ENCODE results near the gene CFAP54.
"Not testable (repeated sequence)": the region's sequence is repeated elsewhere in the genome, so short reads cannot be mapped to it uniquely, and the experiment has no call there.

The CFAP54 gene

DNA sequence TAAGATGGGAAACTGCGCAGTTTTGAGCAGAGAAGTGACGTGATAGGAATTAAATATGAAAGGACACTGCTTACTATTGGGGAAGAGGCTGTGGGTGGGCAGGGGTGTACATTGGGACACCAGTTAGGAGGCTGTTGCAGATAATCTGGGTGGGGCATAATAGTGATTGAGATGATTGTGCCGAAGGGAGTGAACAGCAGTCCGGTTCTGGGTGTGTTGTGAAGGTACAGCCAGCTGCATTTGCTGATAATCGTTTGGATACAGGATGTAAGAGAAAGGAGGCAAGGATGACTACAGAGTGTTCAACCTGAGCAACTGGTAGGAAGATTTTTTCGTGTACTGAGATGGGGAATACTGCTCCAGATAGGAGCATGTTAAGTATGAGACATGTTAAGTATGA lies 212.5 kb downstream of the CFAP54 start:
- no peak overlapping the region for H3K4me3 ChIP-seq (ENCODE audit: low read length)

DNA sequence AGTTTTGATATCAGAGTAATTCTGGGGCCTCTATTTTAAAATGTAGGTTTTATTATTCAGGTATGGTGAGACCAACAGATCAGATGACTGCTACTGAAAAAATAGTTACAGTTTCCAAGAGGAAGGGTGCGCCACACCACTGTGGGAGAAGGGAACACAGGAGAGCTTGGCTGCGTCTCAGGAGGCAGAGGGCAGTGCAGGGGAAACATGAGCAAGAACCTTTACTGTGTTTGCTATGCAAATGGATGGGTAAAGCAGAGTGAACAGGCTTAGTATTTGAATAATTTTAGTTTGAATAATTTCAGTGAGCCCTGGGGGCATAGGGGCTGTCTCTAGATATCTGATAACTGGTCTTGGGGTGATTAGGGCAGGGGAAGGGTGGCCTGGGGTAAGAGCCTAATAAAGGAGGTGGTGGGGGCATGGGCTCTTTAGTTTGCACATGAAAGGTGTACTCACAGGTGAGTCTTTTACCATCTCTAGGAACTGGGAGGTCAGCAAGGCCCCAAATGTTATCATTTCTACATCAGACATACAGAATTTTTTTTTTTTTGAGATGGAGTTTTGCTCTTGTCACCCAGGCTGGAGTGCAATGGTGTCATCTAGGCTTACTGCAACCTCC lies 220.9 kb downstream of the CFAP54 start:
- no peak overlapping the region for H3K4me3 ChIP-seq (ENCODE audit: low read length)
- no peak for DNase-seq (ENCODE audit: low read depth, low spot score)

More for the DNA sequence above, 212.5 kb downstream of the CFAP54 start:
- no peak for DNase-seq (ENCODE audit: low read depth, low spot score)

DNA sequence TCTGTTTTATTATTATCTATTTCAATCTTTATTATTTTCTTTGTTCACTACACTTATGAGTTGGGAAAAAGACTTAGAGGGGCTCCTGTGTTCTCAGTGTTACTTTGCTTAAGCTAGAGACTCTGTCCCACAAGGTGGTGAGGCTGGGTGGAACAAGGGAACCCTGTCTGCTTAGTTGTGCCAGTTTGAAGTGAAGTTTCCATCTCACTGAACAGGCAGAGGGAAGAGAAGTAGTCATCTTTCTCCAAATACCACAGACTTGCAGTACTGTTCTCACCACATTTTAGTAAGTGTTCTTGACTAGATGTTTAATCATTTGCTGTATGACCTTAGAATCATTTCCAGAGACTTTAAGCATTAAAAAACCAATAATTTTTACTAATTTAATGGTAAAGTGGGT lies 222.0 kb downstream of the CFAP54 start:
- no peak overlapping the region for H3K4me3 ChIP-seq (ENCODE audit: low read length)
- no peak for DNase-seq (ENCODE audit: low read depth, low spot score)

DNA sequence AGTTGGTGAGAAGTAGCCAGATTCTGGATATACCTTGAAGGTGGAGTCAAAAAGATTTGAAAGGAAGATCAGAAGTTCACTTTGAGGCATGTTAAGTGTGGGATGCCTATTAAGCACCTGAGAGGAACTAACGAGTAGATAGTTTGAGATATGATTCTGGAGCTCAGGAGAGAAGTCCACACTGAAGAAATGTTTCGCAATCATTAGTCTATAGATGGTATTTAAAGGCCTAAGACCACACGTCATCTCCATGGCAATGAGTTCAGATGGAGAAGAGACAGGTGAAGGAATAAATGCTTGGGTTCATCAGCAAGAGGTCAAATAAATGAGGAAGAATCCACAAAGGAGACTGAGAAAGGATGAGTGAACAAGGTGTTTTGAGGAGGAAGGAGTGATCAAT lies 224.8 kb downstream of the CFAP54 start:
- H3K4me3 ChIP-seq (ENCODE audit: low read length), result no peak overlapping the region
- no peak for DNase-seq (ENCODE audit: low read depth, low spot score)

DNA sequence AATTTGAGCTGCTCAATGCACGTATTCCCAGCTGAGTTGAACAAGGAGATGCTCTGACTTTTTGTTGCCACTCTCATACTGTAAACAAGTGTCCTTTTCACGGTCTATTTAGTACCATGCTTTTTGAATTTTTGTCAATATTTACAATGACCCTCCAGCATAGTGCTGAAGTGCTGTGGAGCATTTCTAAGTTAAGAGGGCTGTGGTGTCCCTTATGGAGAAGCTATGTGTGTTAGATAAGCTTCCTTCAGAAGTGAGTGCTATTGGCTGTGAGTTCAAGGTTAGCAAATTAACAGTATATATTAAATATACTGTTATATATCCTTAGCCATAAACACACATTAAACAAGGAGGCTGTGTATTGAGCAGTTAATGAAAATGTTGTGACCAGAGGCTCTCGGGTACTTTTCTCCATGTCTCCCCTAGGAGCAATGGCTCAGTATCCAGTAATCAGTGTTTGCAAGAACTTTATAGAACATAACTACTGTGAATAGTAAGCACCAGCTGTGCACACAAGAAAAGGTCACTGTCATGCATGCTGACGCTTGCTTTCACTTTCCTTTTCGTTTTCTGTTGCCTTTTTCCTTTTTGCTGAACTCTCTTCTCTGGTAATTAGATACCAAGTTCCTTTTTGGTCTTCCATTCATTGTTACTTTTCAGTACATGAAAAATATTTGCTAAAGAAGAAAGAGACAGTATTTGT lies 230.4 kb downstream of the CFAP54 start:
- peak; percentile 46 for DNase-seq (ENCODE audit: low read depth, low spot score)
- H3K4me3 ChIP-seq (ENCODE audit: low read length), result peak overlapping the region; percentile 29

DNA sequence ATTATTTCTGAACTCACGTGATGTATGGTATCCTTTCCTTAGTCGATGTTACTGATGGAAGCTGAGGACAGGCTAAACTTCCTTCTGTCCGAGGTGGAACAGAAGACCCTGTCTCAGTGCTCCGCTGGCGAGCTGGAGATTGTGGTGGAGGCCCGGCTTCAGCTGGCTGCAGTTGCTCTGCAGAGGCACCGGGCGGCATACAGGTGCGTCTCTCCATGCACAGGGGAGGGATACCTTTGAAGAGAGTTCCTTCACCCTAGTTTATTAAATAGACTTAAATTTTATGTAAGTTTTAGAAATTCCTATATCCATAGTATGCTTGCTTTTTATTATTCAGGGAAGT lies 231.0 kb downstream of the CFAP54 start:
- H3K4me3 ChIP-seq (ENCODE audit: low read length), result peak overlapping the region; percentile 29
- no peak for DNase-seq (ENCODE audit: low read depth, low spot score)

DNA sequence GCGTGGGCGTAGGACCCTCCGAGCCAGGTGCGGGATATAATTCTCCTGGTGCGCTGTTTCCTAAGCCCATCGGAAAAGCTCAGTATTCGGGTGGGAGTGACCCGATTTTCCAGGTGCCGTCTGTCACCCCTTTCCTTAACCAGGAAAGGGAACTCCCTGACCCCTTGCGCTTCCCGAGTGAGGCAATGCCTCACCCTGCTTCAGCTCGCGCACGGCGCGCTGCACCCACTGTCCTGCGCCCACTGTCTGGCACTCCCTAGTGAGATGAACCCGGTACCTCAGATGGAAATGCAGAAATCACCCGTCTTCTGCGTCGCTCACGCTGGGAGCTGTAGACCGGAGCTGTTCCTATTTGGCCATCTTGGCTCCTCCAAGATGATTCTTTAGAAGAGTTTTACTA lies 240.1 kb downstream of the CFAP54 start:
- DNase-seq (ENCODE audit: low read depth, low spot score); H3K4me3 ChIP-seq (ENCODE audit: low read length): not testable (repeated sequence)

DNA sequence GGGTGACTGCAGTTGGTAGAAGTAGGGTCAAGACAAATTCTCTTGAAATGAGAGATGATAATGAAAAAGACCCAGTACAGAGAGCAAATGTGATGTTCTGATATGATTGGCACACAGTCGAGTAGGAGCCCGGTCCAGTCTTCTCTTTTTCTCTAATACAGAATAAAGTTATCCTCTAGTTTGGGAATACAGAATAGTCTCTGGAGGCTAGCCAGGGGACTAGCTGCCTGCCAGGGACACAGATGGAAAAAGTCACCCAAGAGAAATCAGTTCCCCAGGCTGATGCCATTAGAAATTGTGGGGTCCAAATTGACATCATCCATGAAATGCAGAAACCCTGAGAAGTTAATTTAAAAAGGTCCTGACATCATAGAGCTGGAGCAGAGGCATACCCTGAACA lies 240.5 kb downstream of the CFAP54 start:
- H3K4me3 ChIP-seq (ENCODE audit: low read length), result no peak overlapping the region
- DNase-seq (ENCODE audit: low read depth, low spot score), result no peak

DNA sequence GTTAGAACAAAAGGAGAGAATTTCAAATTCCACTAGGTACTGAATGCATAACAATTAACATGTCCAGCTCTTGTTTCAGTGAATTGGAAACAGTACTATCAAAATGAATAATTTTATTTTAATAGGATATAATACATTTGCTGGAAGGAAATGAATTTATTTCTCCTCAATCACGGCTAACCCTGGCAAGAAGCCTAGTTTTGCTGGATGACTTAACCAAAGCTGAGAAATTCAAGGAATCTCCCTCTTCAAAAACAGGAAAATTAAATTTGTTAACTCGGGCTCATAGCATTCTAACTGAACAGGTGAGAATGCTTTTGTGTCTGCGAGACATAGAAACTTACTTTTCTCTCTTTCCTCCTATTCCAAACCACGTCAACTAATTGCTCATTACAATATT lies 254.2 kb downstream of the CFAP54 start:
- no peak for DNase-seq (ENCODE audit: low read depth, low spot score)
- no peak overlapping the region for H3K4me3 ChIP-seq (ENCODE audit: low read length)

DNA sequence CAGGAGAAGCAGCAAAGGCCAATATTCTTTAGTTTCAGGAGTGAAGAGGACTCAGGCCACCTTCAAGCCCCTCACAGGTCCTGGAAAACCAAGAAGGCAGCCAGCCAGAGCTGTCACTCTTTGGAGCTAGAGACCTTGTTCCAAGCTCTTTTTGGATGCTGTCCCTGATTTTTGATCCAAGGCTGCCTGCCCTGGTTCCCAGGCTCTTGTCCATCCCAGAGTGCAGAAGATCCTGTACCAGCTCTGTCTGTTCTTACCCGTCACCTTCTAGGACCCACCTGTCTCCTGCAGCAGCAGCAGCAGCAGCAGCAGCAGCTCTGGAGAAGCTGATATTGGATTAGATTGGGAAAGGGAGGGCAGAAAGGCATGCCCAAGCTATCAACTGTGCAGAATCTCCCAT lies 260.6 kb downstream of the CFAP54 start:
- no peak for DNase-seq (ENCODE audit: low read depth, low spot score)
- no peak overlapping the region for H3K4me3 ChIP-seq (ENCODE audit: low read length)

DNA sequence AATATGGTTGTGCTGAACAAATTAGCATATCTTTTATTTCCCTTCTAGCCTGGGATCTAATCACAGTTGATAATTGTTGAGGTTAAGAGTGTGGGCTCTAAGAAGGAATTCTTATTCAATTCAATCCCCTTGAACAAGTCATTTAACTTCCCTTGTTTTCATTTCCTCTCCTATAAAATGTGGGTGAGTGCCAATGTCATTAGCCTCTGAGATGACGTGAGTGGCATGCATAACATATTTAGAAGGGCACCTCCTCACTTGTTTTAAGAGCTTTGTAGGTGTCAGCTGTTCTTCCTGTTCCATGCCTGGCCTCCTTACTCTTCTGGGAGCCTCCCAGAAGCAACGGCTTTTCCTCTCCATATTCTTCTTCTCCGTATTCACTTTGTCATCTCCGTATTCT lies 262.2 kb downstream of the CFAP54 start:
- no peak for DNase-seq (ENCODE audit: low read depth, low spot score)
- H3K4me3 ChIP-seq (ENCODE audit: low read length), result no peak overlapping the region

DNA sequence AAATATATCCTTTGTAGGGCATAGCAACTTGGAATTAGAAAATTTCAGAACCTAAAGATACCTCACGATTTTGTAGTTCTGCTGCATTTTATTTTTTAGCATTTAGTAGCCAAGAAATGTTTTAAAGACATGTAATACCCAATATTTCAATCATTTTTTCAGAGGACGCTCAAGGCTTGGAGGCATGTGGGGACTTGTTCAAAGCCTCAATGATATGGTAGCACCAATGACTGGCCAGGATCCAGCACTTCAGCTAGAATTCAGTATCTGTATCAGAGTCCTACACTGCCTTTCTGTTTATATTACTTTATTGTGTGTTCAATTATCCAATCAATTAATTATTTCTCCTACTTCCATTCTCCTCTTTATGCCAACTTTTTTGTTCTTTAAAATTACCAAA lies 262.8 kb downstream of the CFAP54 start:
- no peak for DNase-seq (ENCODE audit: low read depth, low spot score)
- no peak overlapping the region for H3K4me3 ChIP-seq (ENCODE audit: low read length)

DNA sequence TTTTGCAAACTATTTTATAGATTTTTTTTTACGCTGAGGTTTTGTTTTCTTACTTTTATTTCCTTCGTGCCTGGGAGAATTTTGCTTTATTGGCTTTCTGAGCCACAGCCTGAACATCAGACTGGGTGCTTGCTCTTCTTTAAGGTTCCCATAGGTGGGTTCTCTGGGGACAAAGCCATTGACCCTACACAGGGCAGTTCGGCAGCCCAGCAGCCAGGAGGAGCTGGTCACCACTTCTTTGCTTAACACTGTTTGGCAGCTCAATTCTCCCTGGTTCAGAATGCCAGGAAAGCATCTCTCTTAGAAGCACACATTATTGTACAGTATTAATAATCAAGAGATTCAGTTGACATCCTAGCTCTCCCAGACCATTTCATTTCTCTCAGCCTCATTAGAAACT lies 276.9 kb downstream of the CFAP54 start:
- DNase-seq (ENCODE audit: low read depth, low spot score), result no peak

DNA sequence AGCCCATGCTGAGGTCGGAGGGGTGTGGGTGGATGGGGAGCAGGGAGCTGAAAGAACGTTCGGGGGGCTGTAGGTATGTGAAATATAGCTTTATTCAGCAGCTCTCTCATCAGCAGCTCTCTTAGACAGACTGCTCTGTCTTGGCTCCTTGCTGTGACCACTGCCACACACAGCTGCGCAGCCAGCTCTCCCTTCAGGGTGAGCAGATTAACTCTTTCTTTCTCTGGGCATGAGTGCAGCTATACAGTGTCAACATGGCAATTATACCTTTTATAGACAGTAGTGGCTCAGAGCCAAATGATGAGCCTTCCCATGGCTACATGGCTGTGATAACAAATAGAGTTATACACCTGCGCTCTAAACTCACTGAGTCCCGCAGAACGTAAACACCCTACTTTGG lies 280.0 kb downstream of the CFAP54 start:
- H3K4me3 ChIP-seq (ENCODE audit: low read length), result no peak overlapping the region
- DNase-seq (ENCODE audit: low read depth, low spot score), result no peak

More for the DNA sequence above, 276.9 kb downstream of the CFAP54 start:
- H3K4me3 ChIP-seq (ENCODE audit: low read length), result no peak overlapping the region

DNA sequence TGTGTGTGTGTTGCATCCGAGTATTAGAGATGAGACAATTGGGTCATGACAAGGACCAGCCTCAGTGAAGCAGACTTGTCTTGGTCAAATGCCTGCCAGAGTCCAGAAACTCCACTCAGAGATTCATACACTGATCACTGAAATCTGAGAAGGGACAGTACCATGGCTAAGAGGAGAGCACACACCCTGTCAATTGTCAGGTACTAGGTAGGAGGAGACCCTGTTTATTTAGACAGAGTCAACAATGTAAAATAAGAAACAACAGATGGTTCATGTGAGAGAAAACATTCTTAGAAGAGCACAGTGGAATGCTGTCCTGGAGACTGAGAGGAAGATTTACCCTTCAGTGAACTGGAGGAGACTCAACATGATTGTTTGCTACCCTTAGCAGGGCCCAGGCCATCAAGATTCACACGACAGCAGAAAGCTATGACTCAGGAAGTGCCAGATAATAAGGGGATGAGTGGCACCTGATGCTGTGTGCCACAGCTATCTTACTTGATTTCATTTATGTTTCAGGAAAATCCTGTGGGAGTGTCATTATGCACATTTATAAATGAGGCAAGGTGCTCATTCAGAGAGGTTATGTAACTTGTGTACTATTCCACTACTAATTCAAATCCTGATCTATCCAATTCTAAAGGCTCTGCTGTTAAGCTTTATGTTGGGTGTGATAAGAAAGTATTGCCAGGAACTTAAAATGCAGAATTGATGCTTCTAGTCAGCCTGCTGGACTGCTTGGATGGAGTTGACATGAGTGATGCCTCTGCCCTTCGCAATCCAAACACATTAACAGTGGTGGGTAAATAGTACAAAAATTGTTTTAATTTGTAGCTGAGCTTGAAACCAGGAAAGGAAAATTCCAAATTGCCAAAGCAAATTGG lies 281.1 kb downstream of the CFAP54 start:
- no peak overlapping the region for H3K4me3 ChIP-seq (ENCODE audit: low read length)
- DNase-seq (ENCODE audit: low read depth, low spot score), result no peak

DNA sequence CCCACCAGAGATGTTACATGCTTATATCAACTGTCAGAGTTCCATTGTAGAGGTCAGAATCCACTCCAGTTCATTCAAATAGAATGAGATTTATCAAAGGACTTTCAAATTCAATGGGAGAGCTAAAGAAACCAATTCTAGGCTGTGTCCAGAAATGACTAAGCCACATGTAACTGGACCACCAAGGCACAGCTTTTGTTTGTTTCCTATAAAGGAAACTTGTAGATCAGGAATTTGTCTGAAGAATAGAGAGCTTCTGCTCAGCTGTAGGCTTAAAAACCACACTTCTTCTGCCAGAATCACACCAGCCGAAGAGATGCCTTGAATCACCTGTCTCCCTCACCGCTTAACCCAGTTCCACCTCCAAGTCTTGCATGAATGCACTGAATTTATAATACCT lies 283.7 kb downstream of the CFAP54 start:
- no peak overlapping the region for H3K4me3 ChIP-seq (ENCODE audit: low read length)
- DNase-seq (ENCODE audit: low read depth, low spot score), result no peak

DNA sequence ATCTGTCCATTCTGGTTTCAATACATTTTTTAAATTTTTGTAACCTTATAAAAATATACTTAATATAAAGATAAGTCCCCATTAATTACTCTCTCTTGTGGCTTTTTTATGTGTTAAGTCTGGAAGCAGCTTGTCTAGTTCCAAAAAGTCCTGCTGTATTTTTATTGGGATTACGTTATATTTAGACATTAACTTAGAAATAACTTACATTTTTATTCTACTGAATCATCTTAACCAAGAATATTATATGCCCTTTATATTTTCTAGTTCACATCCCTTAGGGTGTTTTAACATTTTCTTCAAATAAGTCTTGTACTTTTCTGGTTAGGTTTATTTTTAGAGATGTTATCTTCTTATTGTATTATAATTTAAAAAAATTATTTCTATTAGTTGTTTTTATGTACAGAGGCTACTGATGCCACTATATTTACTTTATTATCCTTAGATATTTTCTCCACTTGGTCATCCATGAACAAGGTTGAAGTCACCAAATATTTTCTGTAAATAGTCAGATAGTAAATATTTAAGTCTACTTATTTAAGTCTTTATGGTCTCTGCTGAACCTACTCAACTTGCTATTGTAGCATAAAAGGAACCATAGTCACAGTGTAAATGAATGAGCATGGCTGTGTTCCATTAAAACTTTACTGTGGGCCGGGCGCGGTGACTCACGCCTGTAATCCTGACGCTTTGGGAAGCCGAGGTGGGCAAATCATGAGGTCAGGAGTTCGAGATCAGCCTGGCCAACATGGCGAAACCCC lies 285.3 kb downstream of the CFAP54 start:
- no peak for DNase-seq (ENCODE audit: low read depth, low spot score)
- H3K4me3 ChIP-seq (ENCODE audit: low read length), result no peak overlapping the region

DNA sequence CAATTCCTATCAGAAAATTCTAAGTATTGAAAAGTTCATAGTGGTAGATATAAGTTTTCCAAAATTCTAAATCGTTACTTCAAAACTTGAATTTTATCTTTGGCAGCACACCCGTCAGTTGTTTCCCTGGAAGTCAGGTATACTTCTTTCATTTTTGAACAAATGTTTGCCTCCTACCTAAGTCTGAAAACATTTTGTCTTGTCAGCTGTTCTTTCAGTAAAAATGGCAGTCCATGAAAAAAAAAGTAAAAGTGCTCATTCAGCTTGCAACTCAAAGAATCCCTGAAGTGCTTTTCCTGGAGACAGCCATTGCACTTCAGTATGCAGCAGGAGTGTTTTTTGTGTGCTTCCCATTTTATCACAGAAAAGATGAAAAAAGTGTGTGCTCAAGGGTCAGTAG lies 287.5 kb downstream of the CFAP54 start:
- no peak for DNase-seq (ENCODE audit: low read depth, low spot score)
- no peak overlapping the region for H3K4me3 ChIP-seq (ENCODE audit: low read length)

DNA sequence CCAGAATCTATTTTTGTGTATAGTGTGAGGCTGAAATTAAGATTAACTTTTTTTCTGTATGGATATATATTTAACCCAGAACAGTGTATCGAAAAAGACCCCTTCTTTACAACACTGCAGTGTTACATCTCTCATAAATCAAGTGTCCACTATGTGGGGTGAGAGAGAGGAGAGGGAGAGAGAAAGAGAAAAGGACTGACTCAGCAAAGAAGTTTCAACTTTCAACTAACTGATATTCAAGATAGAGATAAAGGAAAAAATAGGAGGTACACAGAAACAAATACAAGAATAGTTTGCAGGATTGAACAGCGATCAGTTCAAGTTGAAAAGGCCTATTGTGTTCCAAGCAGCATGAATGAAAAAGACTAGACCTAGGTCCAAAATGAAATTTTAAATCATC lies 291.0 kb downstream of the CFAP54 start:
- H3K4me3 ChIP-seq (ENCODE audit: low read length), result no peak overlapping the region
- no peak for DNase-seq (ENCODE audit: low read depth, low spot score)

DNA sequence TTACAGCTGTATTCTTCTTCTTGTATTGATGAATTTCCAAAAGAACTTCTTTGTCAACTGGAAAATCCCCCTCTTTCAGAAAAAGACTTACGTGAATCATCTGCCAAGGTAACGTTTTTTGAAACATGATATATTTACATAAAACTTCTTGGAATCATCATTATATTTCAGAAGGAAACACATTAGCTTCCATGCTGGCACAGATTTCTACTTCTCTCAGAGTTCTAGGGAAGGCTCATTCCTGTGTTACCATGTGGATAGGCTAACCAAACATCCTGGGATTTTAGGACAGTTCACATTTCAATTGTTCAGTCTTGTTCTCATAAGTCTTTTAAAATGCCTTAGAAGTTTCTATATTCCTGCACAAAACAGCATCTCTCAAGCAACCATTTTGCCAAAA lies 297.4 kb downstream of the CFAP54 start:
- DNase-seq (ENCODE audit: low read depth, low spot score), result no peak

More for the DNA sequence above, 297.4 kb downstream of the CFAP54 start:
- H3K4me3 ChIP-seq (ENCODE audit: low read length), result no peak overlapping the region
